ENCODE data around the gene ARHGDIB. TPM values are rescaled to one million over a fixed set of nuclear protein-coding genes. Genes with fewer than 3 reads are reported as not detected.

ARHGDIB gene
- total and polyA plus RNA-seq, 2 experiments from 2014 or later = 0.89 TPM; not detected in 1

DNA sequence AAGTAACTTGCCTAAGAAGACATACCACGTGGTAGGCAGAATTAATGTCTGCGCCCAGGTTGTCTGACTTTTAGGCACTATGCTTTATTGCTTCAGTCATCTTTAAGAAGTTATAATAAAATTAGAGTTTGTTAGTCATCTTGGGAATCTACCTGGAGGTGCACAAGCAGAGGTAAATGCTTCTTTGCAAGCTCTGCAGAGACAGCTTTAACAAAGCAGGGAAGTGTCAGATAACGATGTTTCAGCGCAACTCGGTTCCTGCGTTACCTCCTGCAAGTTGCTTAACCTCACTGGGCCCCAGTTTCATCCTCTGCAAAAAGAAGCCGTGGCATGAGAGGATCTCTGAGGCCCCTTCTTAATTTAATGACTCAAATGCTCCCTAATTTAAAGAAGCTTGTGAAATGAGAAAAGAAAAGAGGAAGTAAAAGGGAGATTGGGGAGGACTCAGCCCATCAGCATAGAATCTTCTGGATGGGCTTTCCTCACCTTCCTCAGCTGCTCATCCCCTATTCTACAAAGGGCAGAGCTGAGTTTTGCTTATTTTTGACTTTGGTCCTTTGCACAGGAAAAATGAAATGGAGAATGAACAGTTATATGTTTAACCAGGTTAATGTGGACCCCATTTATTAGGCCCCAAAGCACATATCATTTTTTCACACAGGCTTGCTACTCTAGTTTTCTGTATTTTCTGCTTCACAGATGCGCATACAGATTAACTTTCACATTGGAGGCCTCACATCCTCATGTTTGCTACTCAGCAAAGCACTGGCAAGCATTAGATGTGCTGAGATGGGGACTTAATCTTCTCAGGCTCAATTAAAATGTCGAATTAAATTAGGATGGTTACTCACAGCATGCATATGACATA is 5.1 kb downstream of the ARHGDIB start:
- Mint-ChIP-seq H3K4me3 (no peak overlapping the region), H3K27ac (no peak overlapping the region)
- no peaks in the 10 kb centered on the region for H3K36me3 ChIP-seq (ENCODE audit: insufficient read depth)

More for the DNA sequence above, 5.1 kb downstream of the ARHGDIB start:
- ATAC-seq = no peak
- H4K20me1 ChIP-seq (replicated peaks; ENCODE audit: insufficient read depth) = no peaks in the 10 kb centered on the region
- DNase-seq (ENCODE audit: low spot score) = no peak
- no peaks in the 10 kb centered on the region for H3F3A ChIP-seq (replicated peaks; ENCODE audit: low read depth)
- no peaks in the 10 kb centered on the region for H3K27me3 Mint-ChIP-seq (ENCODE audit: insufficient read depth, low read depth, poor library complexity)
- no peak overlapping the region for H3K4me3 ChIP-seq
- H3K4me1 Mint-ChIP-seq = peaks cover 14% of the 10 kb centered on the region
- H3K4me1 ChIP-seq (ENCODE audit: insufficient read depth) = no peaks in the 10 kb centered on the region
- TF ChIP-seq ZNF114 (CRISPR knock-in tag; IDR thresholded peaks at IDR 0.05) = no peak
- TF ChIP-seq, protein P1, sequence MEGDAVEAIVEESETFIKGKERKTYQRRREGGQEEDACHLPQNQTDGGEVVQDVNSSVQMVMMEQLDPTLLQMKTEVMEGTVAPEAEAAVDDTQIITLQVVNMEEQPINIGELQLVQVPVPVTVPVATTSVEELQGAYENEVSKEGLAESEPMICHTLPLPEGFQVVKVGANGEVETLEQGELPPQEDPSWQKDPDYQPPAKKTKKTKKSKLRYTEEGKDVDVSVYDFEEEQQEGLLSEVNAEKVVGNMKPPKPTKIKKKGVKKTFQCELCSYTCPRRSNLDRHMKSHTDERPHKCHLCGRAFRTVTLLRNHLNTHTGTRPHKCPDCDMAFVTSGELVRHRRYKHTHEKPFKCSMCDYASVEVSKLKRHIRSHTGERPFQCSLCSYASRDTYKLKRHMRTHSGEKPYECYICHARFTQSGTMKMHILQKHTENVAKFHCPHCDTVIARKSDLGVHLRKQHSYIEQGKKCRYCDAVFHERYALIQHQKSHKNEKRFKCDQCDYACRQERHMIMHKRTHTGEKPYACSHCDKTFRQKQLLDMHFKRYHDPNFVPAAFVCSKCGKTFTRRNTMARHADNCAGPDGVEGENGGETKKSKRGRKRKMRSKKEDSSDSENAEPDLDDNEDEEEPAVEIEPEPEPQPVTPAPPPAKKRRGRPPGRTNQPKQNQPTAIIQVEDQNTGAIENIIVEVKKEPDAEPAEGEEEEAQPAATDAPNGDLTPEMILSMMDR (conservative IDR thresholded peaks at IDR 0.05; ENCODE audit: low read depth in 2 of 2) = no peak
- TF ChIP-seq, protein P2, sequence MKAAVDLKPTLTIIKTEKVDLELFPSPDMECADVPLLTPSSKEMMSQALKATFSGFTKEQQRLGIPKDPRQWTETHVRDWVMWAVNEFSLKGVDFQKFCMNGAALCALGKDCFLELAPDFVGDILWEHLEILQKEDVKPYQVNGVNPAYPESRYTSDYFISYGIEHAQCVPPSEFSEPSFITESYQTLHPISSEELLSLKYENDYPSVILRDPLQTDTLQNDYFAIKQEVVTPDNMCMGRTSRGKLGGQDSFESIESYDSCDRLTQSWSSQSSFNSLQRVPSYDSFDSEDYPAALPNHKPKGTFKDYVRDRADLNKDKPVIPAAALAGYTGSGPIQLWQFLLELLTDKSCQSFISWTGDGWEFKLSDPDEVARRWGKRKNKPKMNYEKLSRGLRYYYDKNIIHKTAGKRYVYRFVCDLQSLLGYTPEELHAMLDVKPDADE (IDR thresholded peaks at IDR 0.05) = no peak
- no peak for TF ChIP-seq CREB1 (CRISPR knock-in tag; IDR thresholded peaks at IDR 0.05; ENCODE audit: low read depth)
- TF ChIP-seq EZH2 (IDR thresholded peaks at IDR 0.05; ENCODE audit: low read depth, unreplicated experiment) = no peak
- no peak for TF ChIP-seq JUNB (IDR thresholded peaks at IDR 0.05; ENCODE audit: unreplicated experiment)
- TF ChIP-seq, protein P3, sequence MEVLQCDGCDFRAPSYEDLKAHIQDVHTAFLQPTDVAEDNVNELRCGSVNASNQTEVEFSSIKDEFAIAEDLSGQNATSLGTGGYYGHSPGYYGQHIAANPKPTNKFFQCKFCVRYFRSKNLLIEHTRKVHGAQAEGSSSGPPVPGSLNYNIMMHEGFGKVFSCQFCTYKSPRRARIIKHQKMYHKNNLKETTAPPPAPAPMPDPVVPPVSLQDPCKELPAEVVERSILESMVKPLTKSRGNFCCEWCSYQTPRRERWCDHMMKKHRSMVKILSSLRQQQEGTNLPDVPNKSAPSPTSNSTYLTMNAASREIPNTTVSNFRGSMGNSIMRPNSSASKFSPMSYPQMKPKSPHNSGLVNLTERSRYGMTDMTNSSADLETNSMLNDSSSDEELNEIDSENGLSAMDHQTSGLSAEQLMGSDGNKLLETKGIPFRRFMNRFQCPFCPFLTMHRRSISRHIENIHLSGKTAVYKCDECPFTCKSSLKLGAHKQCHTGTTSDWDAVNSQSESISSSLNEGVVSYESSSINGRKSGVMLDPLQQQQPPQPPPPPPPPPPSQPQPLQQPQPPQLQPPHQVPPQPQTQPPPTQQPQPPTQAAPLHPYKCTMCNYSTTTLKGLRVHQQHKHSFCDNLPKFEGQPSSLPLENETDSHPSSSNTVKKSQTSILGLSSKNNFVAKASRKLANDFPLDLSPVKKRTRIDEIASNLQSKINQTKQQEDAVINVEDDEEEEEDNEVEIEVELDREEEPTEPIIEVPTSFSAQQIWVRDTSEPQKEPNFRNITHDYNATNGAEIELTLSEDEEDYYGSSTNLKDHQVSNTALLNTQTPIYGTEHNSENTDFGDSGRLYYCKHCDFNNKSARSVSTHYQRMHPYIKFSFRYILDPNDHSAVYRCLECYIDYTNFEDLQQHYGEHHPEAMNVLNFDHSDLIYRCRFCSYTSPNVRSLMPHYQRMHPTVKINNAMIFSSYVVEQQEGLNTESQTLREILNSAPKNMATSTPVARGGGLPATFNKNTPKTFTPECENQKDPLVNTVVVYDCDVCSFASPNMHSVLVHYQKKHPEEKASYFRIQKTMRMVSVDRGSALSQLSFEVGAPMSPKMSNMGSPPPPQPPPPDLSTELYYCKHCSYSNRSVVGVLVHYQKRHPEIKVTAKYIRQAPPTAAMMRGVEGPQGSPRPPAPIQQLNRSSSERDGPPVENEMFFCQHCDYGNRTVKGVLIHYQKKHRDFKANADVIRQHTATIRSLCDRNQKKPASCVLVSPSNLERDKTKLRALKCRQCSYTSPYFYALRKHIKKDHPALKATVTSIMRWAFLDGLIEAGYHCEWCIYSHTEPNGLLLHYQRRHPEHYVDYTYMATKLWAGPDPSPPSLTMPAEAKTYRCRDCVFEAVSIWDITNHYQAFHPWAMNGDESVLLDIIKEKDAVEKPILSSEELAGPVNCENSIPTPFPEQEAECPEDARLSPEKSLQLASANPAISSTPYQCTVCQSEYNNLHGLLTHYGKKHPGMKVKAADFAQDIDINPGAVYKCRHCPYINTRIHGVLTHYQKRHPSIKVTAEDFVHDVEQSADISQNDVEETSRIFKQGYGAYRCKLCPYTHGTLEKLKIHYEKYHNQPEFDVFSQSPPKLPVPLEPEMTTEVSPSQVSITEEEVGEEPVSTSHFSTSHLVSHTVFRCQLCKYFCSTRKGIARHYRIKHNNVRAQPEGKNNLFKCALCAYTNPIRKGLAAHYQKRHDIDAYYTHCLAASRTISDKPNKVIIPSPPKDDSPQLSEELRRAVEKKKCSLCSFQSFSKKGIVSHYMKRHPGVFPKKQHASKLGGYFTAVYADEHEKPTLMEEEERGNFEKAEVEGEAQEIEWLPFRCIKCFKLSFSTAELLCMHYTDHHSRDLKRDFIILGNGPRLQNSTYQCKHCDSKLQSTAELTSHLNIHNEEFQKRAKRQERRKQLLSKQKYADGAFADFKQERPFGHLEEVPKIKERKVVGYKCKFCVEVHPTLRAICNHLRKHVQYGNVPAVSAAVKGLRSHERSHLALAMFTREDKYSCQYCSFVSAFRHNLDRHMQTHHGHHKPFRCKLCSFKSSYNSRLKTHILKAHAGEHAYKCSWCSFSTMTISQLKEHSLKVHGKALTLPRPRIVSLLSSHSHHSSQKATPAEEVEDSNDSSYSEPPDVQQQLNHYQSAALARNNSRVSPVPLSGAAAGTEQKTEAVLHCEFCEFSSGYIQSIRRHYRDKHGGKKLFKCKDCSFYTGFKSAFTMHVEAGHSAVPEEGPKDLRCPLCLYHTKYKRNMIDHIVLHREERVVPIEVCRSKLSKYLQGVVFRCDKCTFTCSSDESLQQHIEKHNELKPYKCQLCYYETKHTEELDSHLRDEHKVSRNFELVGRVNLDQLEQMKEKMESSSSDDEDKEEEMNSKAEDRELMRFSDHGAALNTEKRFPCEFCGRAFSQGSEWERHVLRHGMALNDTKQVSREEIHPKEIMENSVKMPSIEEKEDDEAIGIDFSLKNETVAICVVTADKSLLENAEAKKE (CRISPR knock-in tag; IDR thresholded peaks at IDR 0.05) = no peak
- TF ChIP-seq STAT1 (IDR thresholded peaks at IDR 0.05; ENCODE audit: unreplicated experiment) = no peak
- TF ChIP-seq POLR2AphosphoS5 (IDR thresholded peaks at IDR 0.05; ENCODE audit: low read depth) = no peak
- no peak for TF ChIP-seq ZNF331 (CRISPR knock-in tag; IDR thresholded peaks at IDR 0.05; ENCODE audit: low read depth)
- no peak for TF ChIP-seq EZH2phosphoT487 (IDR thresholded peaks at IDR 0.05; ENCODE audit: unreplicated experiment)
- TF ChIP-seq, protein P4, sequence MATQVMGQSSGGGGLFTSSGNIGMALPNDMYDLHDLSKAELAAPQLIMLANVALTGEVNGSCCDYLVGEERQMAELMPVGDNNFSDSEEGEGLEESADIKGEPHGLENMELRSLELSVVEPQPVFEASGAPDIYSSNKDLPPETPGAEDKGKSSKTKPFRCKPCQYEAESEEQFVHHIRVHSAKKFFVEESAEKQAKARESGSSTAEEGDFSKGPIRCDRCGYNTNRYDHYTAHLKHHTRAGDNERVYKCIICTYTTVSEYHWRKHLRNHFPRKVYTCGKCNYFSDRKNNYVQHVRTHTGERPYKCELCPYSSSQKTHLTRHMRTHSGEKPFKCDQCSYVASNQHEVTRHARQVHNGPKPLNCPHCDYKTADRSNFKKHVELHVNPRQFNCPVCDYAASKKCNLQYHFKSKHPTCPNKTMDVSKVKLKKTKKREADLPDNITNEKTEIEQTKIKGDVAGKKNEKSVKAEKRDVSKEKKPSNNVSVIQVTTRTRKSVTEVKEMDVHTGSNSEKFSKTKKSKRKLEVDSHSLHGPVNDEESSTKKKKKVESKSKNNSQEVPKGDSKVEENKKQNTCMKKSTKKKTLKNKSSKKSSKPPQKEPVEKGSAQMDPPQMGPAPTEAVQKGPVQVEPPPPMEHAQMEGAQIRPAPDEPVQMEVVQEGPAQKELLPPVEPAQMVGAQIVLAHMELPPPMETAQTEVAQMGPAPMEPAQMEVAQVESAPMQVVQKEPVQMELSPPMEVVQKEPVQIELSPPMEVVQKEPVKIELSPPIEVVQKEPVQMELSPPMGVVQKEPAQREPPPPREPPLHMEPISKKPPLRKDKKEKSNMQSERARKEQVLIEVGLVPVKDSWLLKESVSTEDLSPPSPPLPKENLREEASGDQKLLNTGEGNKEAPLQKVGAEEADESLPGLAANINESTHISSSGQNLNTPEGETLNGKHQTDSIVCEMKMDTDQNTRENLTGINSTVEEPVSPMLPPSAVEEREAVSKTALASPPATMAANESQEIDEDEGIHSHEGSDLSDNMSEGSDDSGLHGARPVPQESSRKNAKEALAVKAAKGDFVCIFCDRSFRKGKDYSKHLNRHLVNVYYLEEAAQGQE (IDR thresholded peaks at IDR 0.05; ENCODE audit: unreplicated experiment) = no peak
- no peak for TF ChIP-seq NANOG (IDR thresholded peaks at IDR 0.05; ENCODE audit: borderline replicate concordance)
- H3K27me3 ChIP-seq (ENCODE audit: insufficient read depth) = no peaks in the 10 kb centered on the region
- H3K9me3 Mint-ChIP-seq = no peaks in the 10 kb centered on the region
- no peaks in the 10 kb centered on the region for H3K79me2 ChIP-seq (replicated peaks; ENCODE audit: insufficient read depth)
- no peaks in the 10 kb centered on the region for H3K9me2 ChIP-seq (ENCODE audit: insufficient read depth)
- H3K4me2 ChIP-seq = no peak overlapping the region
- no peaks in the 10 kb centered on the region for H3K36me3 Mint-ChIP-seq (ENCODE audit: low read depth)
- H2AFZ ChIP-seq = peak overlapping the region; percentile 92; the same call in 1 of the 2 replicates
- H3K27ac ChIP-seq (ENCODE audit: low read depth) = no peak overlapping the region
